Myocyte (in vitro differentiated cells): ENCODE data around the gene ADGRD2. TPM values are rescaled to one million over a fixed set of nuclear protein-coding genes. Genes with fewer than 3 reads are reported as not detected.

Source experiments
- DNase-seq: peaks from one replicate; pipeline ENCODE4 v3.0.0-alpha.2; 2012; ENCODE audit warnings: low read depth
- total RNA-seq: library from RNA; depleted of rRNA; stranded (reverse); fragments of >200 nt; gene quantifications from 2 replicates; pipeline ENCODE4 v1.2.3, GENCODE V29; 2014

The ADGRD2 gene
- total RNA-seq, 1 donor from 2014 or later: not detected

DNA sequence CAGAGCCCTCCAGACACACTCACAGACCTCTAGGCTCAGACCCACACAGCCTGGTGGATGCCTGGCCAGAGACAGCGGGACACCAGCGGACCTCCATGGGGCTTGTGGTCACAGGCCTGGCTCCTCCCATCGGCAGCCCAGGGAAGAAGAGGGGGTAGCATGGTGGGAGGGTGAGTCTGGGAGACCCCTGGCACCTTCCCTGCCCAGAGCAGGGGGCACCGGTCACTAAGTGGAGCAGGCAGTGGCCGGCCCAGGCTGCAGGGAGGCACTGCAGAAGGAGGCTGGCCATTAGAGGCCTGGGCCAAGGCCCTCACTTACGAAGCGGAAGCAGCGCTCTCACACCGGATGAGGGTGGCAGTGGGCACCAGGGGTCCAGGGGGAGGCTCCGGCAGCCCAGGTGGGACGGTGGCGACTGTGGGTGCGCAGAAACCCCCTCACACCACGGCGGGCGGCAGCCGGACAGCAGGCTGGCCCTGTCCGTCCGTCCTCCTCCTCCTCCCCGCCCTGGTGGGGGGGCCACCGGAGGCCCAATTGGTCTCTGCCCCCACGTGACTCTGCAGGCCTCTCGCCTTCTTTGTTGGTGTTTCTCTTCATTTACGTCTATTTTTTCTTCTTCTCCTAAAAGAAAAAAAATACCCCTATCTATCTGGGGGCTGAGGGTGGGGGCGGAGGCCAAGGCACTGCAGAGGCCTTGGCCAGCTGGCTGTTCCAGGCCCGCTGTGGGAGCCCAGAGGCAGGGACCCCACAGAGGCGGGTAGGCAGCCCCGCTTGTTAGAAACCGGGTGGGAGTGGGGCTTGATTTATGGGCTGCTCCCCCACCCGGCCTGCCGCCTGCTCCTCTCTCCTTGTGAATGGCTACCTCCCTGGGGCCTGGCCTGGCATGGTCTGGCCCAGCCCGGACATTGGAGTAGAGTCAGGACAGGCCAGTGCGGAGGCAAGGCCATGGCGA, 57.0 kb downstream of the ADGRD2 start, which contains the start of gene NR5A1:
Gene NR5A1 (minus strand): TSS at position 469 of the 949 bp plus-strand sequence. CDS start 4,004 bp downstream, outside the sequence.
- no peak for DNase-seq

DNA sequence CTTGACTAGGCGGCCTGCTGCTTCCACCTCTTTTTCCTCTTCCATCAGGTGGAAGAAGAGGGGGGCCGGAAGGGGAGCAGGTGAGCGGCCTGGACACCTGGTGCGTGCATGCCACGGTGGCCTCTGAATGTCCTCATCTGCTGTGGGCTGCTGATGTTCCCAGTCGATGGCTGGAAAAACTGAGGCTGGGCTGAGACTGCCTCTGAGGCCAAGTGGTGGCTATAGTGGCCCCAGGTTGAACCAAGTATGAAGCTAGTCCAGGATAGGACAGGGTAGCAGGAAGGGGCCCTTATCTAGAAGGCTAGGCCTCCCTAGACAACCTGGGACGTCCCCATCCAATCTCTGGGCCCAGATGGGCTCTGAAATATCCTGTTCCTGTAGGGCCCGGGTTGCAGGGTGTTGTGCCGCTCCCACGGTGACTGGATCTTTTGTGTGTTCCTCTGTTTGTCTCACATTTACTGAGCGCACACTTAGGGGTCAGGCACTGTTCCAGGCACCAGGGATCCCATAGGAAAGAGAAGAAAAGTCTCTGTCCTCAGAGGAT, 57.7 kb downstream of the ADGRD2 start:
- DNase-seq: no peak

DNA sequence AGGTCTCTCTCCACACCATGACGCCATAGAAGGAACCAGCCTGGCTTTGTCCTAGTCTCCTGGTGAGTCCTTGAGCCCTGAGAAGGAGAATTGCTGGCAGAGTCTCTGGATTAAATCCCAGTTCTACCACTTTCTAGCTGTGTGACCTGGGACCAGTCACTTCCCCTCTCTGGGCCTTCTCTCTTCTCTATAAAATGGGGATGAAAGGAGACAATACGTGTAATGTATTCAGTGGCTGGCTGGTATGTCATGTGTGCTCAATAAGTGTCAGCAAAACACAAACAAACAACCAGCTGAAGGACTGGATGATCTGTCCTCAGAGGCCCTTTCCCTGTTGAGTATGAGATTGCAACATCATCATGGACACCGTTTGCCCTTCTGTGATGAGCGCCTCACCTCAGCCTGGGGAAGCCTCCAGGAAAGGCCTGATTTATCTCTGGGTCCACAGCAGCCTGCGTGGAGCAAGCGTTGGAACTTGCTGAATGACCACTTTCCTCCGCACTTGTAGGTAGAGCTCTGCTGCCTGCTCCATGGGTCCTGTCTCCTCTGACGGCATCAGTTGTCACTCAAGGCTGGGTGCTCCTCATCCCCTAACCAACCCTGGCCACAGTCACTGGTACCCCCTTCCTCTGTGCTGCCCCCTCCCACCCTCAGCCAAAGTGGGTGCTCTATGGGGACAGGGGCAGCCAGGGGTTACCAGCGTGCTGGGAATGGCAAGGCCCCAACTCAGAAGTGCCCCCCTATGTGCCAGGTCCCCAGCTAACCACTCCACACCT, 60.6 kb downstream of the ADGRD2 start:
- DNase-seq: no peak

DNA sequence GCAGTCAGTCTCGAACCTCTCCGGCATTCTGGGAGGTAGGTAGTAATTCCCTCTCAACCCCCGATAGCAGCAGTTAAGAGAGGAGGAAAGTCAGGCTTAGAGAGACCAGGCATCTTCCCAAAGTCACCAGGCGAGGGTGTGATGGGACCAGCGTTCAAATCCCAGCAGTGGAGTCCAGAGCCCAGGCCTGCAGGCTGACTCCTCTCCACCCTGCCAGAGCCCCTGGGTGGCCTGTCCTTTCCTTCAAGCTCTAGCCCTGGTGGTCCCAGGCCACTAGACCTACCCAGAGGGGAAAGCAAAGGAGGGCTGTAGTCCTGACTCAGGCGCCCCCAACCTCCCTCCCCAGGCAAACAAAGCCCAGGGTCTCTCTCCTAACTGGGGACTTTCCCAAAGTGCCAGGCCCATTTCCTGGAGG, 61.2 kb downstream of the ADGRD2 start:
- no peak for DNase-seq

DNA sequence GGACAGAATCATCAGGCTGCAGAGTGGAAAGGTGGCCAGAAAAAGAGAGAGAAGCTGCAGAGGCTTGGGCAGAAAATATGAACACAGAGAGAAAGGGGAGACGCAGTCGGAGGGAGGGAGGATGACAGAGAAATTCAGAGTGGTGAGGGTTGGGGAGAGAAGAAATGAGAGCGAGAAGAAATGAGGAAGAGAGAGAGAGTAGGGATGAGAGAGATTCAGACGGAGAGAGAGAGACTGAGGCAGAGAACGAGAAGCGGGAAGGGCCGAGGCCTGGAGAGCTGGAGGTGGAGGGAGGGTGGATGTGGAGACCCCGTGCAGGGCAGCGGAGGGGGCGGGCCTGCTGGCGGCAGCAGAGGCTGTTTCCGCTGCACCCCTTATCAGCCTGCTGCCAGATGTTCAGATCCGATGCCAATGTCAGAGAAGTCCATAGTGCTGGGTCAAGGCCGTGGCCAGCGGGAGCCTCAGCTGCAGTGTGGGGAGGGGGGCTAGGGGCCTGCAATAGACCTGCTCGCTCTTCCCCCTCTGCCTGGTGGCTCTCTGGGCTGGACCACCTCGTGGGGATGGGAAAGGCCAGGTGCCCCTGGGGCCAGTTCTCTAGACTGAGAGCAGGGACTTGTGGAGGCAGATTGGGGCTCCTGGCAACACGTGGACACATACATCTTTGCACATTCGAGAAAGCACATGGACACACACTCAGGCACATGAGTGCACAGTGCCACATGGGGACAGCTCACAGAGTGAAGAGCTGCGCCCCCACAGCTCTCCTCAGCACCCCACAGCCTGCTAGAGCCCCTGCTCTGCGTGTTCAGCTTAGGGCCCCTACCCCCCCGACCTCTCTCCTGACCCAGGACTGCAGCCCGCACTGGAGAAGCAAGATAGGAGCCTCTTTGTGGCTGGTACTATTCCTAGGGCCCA, 61.9 kb downstream of the ADGRD2 start:
- DNase-seq: no peak

DNA sequence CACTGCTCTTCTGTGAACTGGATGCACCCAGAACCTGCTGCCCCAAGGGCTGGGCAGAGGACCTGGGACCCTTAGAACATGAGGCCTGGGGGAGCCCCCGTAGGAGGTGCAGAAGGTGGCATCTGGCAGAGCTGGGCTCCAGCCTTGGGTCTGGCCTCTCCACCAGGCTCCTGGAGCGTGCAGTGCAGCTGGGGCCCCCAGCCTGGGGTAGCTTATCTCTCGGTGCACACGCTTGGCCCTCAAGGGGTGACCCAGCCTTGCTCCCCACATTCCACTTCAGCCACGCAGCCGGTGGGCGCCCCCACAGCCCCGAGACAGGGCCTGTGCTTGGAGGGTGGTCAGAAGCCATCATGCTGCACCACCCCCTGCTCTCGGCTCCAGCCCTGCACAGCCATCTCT, 62.6 kb downstream of the ADGRD2 start:
- no peak for DNase-seq

DNA sequence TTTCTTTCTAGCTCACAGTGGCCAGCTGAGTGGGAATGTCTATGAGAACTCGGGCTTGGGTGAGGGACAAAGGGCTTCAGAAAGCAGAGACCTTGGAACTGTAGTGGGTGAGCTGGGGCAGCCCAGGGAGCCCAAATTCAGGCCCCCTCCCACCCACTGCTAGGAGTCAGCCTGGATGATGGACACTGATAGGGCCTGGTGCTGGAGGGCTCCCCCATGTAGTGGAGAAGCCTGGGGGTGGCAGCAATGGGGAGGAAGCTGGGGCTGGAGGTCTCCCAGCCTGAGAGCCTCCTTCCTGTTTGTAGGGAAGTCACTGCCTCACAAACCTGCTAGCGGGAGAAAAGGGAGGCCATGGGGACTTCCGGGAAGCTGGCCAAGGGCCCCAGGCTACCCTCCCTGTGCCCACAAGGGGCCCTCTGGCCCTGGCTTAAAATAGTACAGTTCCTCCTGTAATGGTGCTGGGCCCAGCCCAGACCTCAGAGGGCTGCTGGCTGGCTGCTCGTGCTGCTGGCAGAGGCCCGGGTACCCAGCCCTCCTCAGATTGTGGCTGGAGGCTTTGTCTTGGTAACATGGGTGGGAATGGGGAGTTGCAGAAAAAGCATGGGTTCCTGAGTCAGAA, 63.2 kb downstream of the ADGRD2 start:
- DNase-seq: peak; percentile 69

DNA sequence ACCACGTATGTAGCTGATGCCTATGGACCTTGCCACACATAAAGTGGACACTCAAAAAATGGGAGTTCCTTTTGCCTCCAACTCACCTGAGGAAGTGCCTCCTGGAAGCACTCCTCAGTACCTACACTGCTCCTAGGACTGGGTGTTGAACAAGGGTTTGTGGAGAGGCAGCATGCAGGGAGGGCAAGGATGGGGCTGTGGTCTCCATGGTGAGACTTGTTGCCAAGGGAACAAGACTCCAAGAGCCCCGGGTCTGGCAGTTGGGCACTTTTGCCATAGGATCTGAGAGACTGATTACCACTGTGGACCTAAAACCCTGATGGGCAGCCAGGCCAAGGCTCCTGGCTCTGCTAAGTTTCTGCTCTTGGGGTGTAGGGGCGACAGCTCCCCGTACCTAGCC, 63.9 kb downstream of the ADGRD2 start:
- no peak for DNase-seq

DNA sequence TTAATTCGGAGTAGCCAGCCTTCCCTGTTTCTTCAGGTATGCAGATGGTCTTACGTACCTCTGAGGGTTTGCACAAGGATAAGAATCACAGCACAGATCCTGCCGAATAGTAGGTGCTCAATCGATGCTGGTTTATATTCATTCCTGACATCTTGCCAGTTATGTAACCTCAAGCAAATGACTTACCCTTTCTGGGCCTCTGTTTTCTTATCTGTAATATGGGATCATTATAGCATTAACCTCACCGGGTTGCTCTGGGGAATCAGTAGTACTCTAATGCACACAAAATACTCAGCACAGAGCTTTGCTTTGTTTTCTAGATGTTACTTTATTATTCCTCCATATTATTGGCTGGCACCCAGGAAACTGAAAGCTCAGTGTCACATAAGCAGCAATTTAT, 64.6 kb downstream of the ADGRD2 start:
- no peak for DNase-seq

DNA sequence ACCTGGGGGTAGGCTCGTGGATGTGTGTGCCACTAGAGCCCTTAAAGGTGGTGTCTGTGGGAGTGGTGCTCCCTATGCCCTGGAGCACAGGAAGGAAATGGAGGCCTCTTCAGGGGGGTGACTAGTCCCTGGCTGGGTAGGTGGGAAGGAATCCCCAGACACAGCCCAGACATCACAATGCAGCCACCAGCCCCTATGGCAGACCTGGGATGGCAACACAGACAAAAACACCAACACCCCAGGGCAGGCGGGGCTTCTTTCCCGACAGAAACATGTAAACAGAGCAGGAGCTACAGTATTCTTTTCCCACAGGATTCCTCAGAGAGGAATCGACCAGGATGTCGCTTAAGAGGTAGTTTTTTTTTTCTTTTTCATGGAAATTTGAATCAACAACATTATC, 67.3 kb downstream of the ADGRD2 start:
- no peak for DNase-seq

DNA sequence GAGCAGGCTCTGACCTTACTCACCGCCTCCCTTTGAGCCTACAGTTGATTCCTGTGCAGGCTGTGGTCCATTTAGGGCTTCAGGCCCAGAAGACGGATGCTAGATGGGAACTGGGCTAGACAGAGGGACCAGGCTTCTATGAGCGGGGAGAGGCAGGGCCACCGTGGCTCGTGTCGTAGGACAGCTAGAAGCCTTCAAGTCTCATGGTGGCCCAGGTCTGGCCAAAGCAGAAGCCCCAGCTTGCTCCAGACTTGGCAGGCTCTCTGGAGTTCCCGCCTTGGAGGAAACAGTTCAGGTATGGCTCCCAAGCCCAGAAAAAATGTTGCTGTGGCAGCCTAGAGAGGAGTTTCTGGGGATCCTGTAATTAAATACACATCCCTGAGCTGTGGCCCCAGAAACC, 67.9 kb downstream of the ADGRD2 start:
- no peak for DNase-seq

DNA sequence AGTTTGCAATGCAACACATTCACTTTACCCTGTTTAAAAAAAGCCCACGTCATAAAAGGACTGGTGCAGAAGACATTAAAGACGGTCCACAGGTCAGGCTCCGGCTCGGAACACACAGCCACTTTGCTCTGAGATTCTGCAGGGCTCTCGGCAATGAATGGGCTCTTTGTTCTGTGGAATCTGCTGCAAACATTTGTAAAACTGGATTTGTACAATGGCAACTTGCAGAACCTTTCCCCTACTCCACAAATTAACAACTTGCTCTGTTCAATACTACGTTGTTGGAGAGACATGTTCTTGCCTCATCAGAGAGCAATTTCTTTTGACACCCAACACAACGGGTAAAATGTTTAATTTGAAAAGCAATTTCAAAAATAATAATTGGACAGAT, 70.0 kb downstream of the ADGRD2 start:
- DNase-seq: no peak

DNA sequence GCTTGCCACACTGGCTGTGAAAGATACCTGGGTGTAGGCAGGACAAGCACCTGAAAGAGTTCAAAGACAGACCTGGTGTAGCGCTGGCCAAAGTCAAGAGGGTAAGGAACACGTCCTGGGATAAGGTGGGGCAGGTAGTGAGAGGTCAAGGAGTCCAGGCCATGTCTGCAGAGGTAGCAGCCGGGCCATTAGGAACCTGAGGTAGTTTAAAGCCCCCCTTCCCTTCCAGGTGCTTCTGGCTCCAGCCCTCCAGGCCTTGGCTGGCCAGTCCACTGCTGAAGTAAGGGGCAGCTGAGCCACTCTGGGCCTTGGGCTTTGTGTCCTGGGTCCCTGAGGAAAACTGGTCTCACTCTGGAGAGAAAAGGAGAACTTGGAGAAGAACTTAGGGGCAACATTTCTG, 70.9 kb downstream of the ADGRD2 start:
- DNase-seq: no peak

DNA sequence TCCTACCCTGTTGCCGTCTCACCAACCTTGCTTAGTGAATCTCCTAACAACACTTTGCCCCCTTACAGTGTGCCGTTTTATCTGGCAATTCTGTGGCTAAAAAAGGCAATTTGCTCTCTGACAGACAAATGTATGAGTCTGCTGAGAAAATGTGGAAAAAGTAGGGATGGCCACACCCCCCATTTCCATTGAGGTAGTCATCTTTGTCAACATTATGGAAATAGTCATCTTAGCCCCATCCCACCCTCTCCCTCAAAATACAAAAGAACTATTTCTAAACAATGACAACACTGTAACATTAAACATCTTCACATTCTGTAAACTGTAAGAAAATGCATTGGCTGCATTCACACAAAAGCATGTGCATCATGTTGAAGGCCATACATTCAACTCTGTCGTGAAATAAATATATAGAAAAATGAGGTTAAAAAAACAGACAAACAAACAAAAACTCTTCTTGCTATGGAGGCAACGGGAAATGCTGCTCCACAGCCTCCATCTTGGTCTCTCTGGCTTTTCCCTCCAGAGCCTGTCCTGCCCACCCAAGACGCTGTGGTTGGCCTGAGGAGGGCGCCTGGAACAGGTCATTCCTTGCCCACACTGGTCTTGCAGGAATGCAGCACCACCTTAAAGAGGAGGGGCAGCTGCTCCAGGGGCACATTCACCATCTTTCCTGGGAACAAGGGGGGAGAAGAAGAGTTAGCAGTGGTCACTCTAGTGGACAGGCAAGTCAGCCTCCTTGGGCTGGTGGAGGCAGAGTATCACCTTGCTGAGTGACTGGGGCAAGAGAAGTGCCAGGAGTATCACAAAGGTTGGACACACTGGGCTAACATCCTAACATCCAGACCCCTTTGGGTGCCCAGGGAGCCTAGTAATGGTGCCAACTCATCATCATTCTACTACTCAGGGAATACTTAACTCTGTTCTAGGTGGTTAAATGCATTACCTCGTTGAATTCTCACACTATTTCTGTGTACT, 72.2 kb downstream of the ADGRD2 start:
- no peak for DNase-seq

DNA sequence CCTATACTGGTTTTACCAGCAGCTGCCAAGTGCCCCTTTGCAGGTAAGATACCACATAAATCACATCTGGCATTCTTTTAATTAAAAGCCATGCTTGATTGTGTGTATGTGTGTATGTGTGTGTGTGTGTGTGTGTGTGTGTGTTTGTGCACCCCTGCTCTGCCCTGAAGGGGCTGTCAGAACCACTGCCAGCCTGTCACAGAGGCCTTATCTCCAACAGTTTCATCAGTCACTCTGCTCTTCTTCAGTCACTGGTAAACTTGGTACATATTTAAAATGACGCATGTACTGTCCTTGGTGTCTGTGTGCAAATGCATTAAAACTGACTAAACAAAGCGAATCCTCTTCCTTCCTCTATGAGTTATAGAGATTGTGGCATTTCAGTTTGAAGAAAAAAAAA, 75.9 kb downstream of the ADGRD2 start:
- no peak for DNase-seq

DNA sequence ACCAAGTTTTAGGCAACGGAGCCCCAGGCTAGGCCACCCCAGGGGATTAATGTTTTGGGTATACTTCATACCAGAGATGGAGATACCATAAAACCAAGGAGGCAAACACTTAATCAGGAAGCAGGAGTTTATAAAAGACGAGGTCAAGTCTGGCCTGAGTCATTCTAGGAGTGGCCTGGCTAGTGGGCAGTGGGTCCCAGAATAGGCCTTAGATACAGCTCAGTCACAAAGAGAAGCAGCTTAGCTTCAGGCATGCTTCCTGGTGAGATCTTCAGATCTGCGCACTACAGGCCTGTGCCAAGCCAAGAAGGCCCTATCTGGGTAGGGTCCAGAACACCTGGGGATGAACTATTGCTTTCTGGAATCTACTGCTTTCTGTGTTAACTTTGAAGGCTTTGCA, 77.5 kb downstream of the ADGRD2 start:
- DNase-seq: peak; percentile 75
